Endothelial cell of umbilical vein (primary cell): ENCODE results near the gene PPIE. TPM values are rescaled to one million over a fixed set of nuclear protein-coding genes. Genes with fewer than 3 reads are reported as not detected.
"Not testable (repeated sequence)": the region's sequence is repeated elsewhere in the genome, so short reads cannot be mapped to it uniquely, and the experiment has no call there.

Source experiments
- BruUV-seq: library from RNA; stranded (reverse); fragments of 400-500 nt; replicated peaks from 2 replicates; lab custom pipeline; 2021; lab: Mats Ljungman, UMichigan
- CTCF ChIA-PET: fragments of 300-600, 350-600 bp; sonication (Branson Sonifier 250); formaldehyde crosslinking; loops from one replicate; lab custom pipeline; 2021; ENCODE audit warnings: antibody characterized with exemption, inconsistent platforms; lab: Charles Lee
- POLR2A ChIA-PET: fragments of 300-600, 350-600 bp; sonication (Branson Sonifier 250); formaldehyde crosslinking; loops from one replicate; lab custom pipeline; 2021; ENCODE audit warnings: antibody characterized with exemption, inconsistent platforms; lab: Charles Lee
- DNase-seq: peaks from one replicate; pipeline ENCODE4 v3.0.0-alpha.2; 2011; ENCODE audit warnings: low read depth, low spot score
- FAIRE-seq: peaks from 2 replicates; lab custom pipeline; 2011; peaks lifted over from hg19 to GRCh38; lab: Jason Lieb, UNC
- H2AFZ ChIP-seq: 2 replicates; pipeline ENCODE4 v1.6.0; 2012; ENCODE audit warnings: low read depth, low read length, control low read depth, inconsistent platforms
- H3K27ac ChIP-seq: 2 replicates; pipeline ENCODE4 v1.5.1; 2011; ENCODE audit warnings: low read depth, mild to moderate bottlenecking, control low read depth, low read length, moderate library complexity; ENCODE audit not compliant: insufficient read depth
- H3K27me3 ChIP-seq, 2 experiments: 2 replicates each; pipeline versions ENCODE4 v1.6.0 to v1.6.1; 2011; ENCODE audit warnings: low read length in 2 of 2, mixed read lengths in 1 of 2; ENCODE audit not compliant: control insufficient read depth in 2 of 2, insufficient read depth in 2 of 2
- H3K36me3 ChIP-seq, 2 experiments: 2 replicates in 1 of 2; 3 replicates in 1 of 2; pipeline ENCODE4 v1.5.1; 2011; ENCODE audit warnings: low read length in 2 of 2, mild to moderate bottlenecking in 1 of 2, moderate library complexity in 1 of 2; ENCODE audit not compliant: control insufficient read depth in 2 of 2, insufficient read depth in 2 of 2; ENCODE audit errors: extremely low read depth in 1 of 2
- H3K4me1 ChIP-seq: 3 replicates; pipeline ENCODE4 v1.5.1; 2011; ENCODE audit warnings: mild to moderate bottlenecking, low read length; ENCODE audit not compliant: control insufficient read depth, insufficient read depth; ENCODE audit errors: extremely low read depth
- H3K4me2 ChIP-seq: 2 replicates; pipeline ENCODE4 v1.6.1; 2011; ENCODE audit warnings: low read length, control low read depth, mixed read lengths; ENCODE audit not compliant: insufficient read depth
- H3K4me3 ChIP-seq, 3 experiments: fragments of 200-600 bp in 1 of 3; sonication (generic), shearing (Covaris generic) in 1 of 3; replicated peaks in 1 of 3; 2 replicates each; pipeline ENCODE4 v1.5.1; 2011 to 2016; ENCODE audit warnings: control low read depth in 3 of 3, low read length in 3 of 3, mild to moderate bottlenecking in 2 of 3, inconsistent platforms in 1 of 3, low read depth in 1 of 3, moderate library complexity in 1 of 3; ENCODE audit not compliant: insufficient read depth in 1 of 3
- H3K79me2 ChIP-seq: 2 replicates; pipeline ENCODE4 v1.6.0; 2012; ENCODE audit warnings: low read length, inconsistent platforms; ENCODE audit not compliant: control insufficient read depth, insufficient read depth
- H3K9ac ChIP-seq: replicated peaks from 2 replicates; pipeline ENCODE3; 2011; ENCODE audit warnings: low read length, control low read depth; ENCODE audit not compliant: insufficient read depth; ENCODE audit errors: extremely low read depth
- H3K9me1 ChIP-seq: replicated peaks from 3 replicates; pipeline ENCODE4 v1.6.0; 2011; ENCODE audit warnings: mild to moderate bottlenecking, low read length; ENCODE audit not compliant: control insufficient read depth, insufficient read depth; ENCODE audit errors: extremely low read depth
- H3K9me3 ChIP-seq: replicated peaks from 2 replicates; pipeline ENCODE4 v1.5.1; 2012; ENCODE audit warnings: low read length, inconsistent platforms; ENCODE audit not compliant: control insufficient read depth, insufficient read depth
- H4K20me1 ChIP-seq: replicated peaks from 2 replicates; pipeline ENCODE3; 2011; ENCODE audit warnings: mild to moderate bottlenecking, low read length; ENCODE audit not compliant: control insufficient read depth, insufficient read depth; ENCODE audit errors: extremely low read depth
- CTCF ChIP-seq, 2 donors: IDR thresholded peaks; 1 replicate in 1 of 2; 2 replicates in 1 of 2; pipeline ENCODE4 v1.5.1; 2011; ENCODE audit warnings: low read length in 2 of 2, mild to moderate bottlenecking in 2 of 2, moderate library complexity in 2 of 2, control low read depth in 1 of 2, inconsistent platforms in 1 of 2, low read depth in 1 of 2; ENCODE audit not compliant: insufficient read depth in 1 of 2; ENCODE audit errors: extremely low read depth in 1 of 2
- EZH2 ChIP-seq: IDR thresholded peaks from 2 replicates; pipeline ENCODE4 v1.6.1; 2012; ENCODE audit warnings: borderline replicate concordance, low read depth, mild to moderate bottlenecking, moderate library complexity, low read length, inconsistent platforms; ENCODE audit not compliant: severe bottlenecking
- FOS ChIP-seq: IDR thresholded peaks from 2 replicates; pipeline ENCODE4 v1.6.1; 2011; ENCODE audit warnings: mild to moderate bottlenecking, low read length, moderate library complexity, borderline replicate concordance; ENCODE audit not compliant: insufficient read depth
- JUN ChIP-seq: IDR thresholded peaks from 2 replicates; pipeline ENCODE4 v1.6.1; 2011; ENCODE audit warnings: borderline replicate concordance, low read depth; ENCODE audit not compliant: insufficient read length, insufficient read depth
- MAX ChIP-seq: IDR thresholded peaks from 2 replicates; pipeline ENCODE4 v1.6.1; 2011; ENCODE audit not compliant: insufficient read depth, insufficient read length
- MYC ChIP-seq: IDR thresholded peaks from one replicate; pipeline ENCODE4 v1.6.1; 2011; ENCODE audit warnings: mild to moderate bottlenecking, low read depth, low read length
- POLR2AphosphoS5 ChIP-seq: IDR thresholded peaks from 2 replicates; pipeline ENCODE4 v1.6.1; 2012; ENCODE audit warnings: low read depth, mild to moderate bottlenecking, control low read depth, low read length, moderate library complexity; ENCODE audit not compliant: insufficient read depth
- dilution Hi-C: fragments of 300-500 bp; cut with MboI; formaldehyde crosslinking; loops from one replicate; pipeline ENCODE4 v1.15.0; 2019; ENCODE audit warnings: low sequenced_read_pairs; ENCODE audit not compliant: extremely low pct_ligation_motif_present
- intact Hi-C: fragments of 100-400 bp; cut with micrococcal nuclease; formaldehyde crosslinking; loops from one replicate; pipeline ENCODE4 v1.10.0; 2022
- polyA plus RNA-seq, 4 experiments: library from polyadenylated mRNA; depleted of rRNA in 3 of 4; stranded (reverse) in 3 of 4; unstranded in 1 of 4; fragments of >200 nt; gene quantifications; 2 replicates each; pipeline versions ENCODE4 v1.2.1 to v1.2.3, GENCODE V29; 2011 to 2012; ENCODE audit warnings: missing spikeins in 1 of 4
- total RNA-seq: library from RNA; stranded (reverse); gene quantifications from 2 replicates; pipeline ENCODE4 v1.2.3, GENCODE V29; 2021

The PPIE gene
- total and polyA plus RNA-seq, 2 donors (not counting 3 experiments of a cell fraction or from before 2014, with no cell fraction given) = 44.4 to 74.9 TPM

GRCh38 chr1:39782103-39782502 lies 43.4 kb downstream of the PPIE start:
- Histone ChIP-seq H3K9ac (no peak overlapping the region), H3K27ac (no peak overlapping the region), H3K9me3 (no peaks in the 10 kb centered on the region), H3K9me1 (no peaks in the 10 kb centered on the region), H3K4me1 (no peaks in the 10 kb centered on the region), H3K27me3 (peaks cover 3 to 7% of the 10 kb centered on the region in 2 experiments), H3K4me3 (no peak overlapping the region), H3K79me2 (no peaks in the 10 kb centered on the region), H4K20me1 (no peaks in the 10 kb centered on the region), H2AFZ (no peak overlapping the region), H3K36me3 (no peaks in the 10 kb centered on the region), H3K4me2 (no peak overlapping the region)
- BruUV-seq = no TSS peak
- CTCF ChIA-PET = interaction anchor here (0.9 to 1.0 kb wide), 2 partner anchors 18 to 120 kb away, joined by 3 read pairs; no protein-coding TSS in a partner anchor
- dilution Hi-C loops (no loop called here), intact Hi-C loops (no loop called here)
- TF ChIP-seq EZH2 (no peak), JUN (no peak), MYC (no peak), CTCF (IDR thresholded peaks at IDR 0.05; ENCODE audit: extremely low read depth in 1 of 2, insufficient read depth in 1 of 2, low read depth in 1 of 2, low read length in 2 of 2) (no peak), FOS (no peak), MAX (no peak), POLR2AphosphoS5 (no peak)
- DNase-seq (no peak), FAIRE-seq (no peak)
- POLR2A ChIA-PET = interaction anchor here (0.7 kb wide), 1 partner anchor 192 kb away, joined by 3 read pairs; no protein-coding TSS in a partner anchor

GRCh38 chr1:39782685-39783084 lies 44.0 kb downstream of the PPIE start:
- dilution Hi-C loops = not testable (repeated sequence)
- POLR2A ChIA-PET = interaction anchor here (0.7 kb wide), 1 partner anchor 191 kb away, joined by 3 read pairs; no protein-coding TSS in a partner anchor

More at GRCh38 chr1:39782685-39783084, 44.0 kb downstream of the PPIE start:
- intact Hi-C loops, H3K4me3 ChIP-seq, FAIRE-seq, H3K4me1 ChIP-seq, BruUV-seq, H3K4me2 ChIP-seq, H3K9me1 ChIP-seq, DNase-seq, H3K27ac ChIP-seq, H3K9ac ChIP-seq, H4K20me1 ChIP-seq, H2AFZ ChIP-seq, H3K79me2 ChIP-seq, H3K36me3 ChIP-seq, H3K9me3 ChIP-seq: not testable (repeated sequence)
- H3K27me3 ChIP-seq = peaks cover 9 to 13% of the 10 kb centered on the region in 2 experiments
- CTCF ChIA-PET = interaction anchor here (0.9 to 1.0 kb wide), 2 partner anchors 18 to 120 kb away, joined by 3 read pairs; no protein-coding TSS in a partner anchor
